Nephron (organoid): ENCODE results near the gene SDK2.
A peak's percentile ranks its signal among the peaks of the same experiment; 100 is the strongest.

Experiments
- H3K27ac Mint-ChIP-seq, 3 experiments: 2 replicates each; pipeline ENCODE4 v1.8.0; 2020; ENCODE audit warnings: mixed read lengths in 3 of 3, mild to moderate bottlenecking in 2 of 3, moderate library complexity in 1 of 3
- H3K27me3 Mint-ChIP-seq: 2 replicates; pipeline ENCODE4 v1.8.0; 2021; ENCODE audit warnings: low read depth, mild to moderate bottlenecking, moderate library complexity, mixed read lengths
- H3K36me3 Mint-ChIP-seq: 2 replicates; pipeline ENCODE4 v1.8.0; 2020; ENCODE audit warnings: low read depth, mixed read lengths
- H3K4me1 Mint-ChIP-seq: 2 replicates; pipeline ENCODE4 v1.8.0; 2020; ENCODE audit warnings: mixed read lengths
- H3K4me3 Mint-ChIP-seq, 3 experiments: 2 replicates each; pipeline ENCODE4 v1.8.0; 2020; ENCODE audit warnings: mild to moderate bottlenecking in 3 of 3, mixed read lengths in 3 of 3, moderate library complexity in 2 of 3
- H3K9me3 Mint-ChIP-seq: 2 replicates; pipeline ENCODE4 v1.8.0; 2020; ENCODE audit warnings: mixed read lengths
- CTCF ChIP-seq, 3 experiments: fragments of 200-600 bp; sonication (generic); IDR thresholded peaks; one replicate each; pipeline ENCODE4 v1.5.0; 2021; ENCODE audit warnings: antibody characterized with exemption in 3 of 3; ENCODE audit not compliant: unreplicated experiment in 3 of 3

Gene SDK2

DNA sequence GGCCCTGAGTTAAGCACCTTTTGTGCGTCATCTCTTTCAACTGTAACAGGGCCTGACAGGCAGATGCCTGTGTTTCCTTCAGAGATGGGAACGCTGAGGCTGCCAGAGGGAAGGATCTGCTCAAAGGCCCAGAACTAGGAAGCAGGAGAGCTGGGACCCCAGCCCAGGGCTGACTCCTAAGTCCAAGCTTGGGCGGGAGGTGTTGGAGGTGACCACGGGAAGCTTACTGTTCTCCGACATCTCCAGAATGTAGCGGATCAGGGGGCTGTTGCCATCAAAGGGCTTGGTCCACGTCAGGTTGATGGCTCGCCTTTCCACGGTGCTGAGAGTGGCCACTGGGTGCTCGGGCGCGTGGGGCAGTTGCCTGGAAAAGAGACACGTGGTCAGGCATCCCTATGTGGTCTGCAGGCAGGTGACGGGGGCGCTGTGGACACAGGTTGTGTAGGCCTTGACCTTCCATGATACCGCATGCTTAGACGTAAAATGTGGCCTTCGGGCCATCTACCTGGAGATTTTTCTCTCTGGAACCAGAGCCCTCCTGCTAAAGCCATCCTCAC is 221.0 kb downstream of the SDK2 start:
- no peak for TF ChIP-seq CTCF (IDR thresholded peaks at IDR 0.05; ENCODE audit: unreplicated experiment in 3 of 3)
- Mint-ChIP-seq H3K4me1 (no peaks in the 10 kb centered on the region), H3K4me3 (no peak overlapping the region), H3K27ac (no peak overlapping the region), H3K36me3 (peaks cover 31% of the 10 kb centered on the region), H3K27me3 (peaks cover 3% of the 10 kb centered on the region), H3K9me3 (no peaks in the 10 kb centered on the region)

- H3K36me3 Mint-ChIP-seq, result peaks cover 36% of the 10 kb centered on the region
- H3K9me3 Mint-ChIP-seq, result no peaks in the 10 kb centered on the region
- H3K27me3 Mint-ChIP-seq, result peaks cover 3% of the 10 kb centered on the region
- TF ChIP-seq CTCF (IDR thresholded peaks at IDR 0.05; ENCODE audit: unreplicated experiment in 3 of 3), result no peak
- no peak overlapping the region for H3K4me3 Mint-ChIP-seq
- no peak overlapping the region for H3K27ac Mint-ChIP-seq
- no peaks in the 10 kb centered on the region for H3K4me1 Mint-ChIP-seq
These were observed 222.1 kb downstream of the SDK2 start for GRCh38 chr17:73422121-73422520.

DNA sequence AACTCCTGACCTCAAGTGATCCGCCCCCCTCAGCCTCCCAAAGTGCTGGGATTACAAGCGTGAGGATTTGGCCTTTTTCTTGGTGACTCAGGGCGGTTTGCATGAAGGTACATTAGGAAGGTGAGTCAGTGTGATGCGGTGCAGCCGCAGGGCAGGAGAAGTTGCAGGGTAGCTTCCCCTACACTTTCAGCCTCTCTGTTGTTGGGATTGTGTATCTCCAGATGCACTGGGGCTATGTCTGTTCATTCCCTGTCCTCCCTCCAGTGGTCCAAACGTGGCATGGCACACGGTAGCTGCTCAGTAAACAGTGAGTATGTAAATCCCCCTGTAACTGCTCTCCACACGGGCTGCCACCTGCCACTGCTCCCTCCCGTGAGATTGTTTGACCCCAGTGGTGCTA is 223.3 kb downstream of the SDK2 start:
- Mint-ChIP-seq H3K4me3 (no peak overlapping the region), H3K27me3 (peaks cover 3% of the 10 kb centered on the region), H3K36me3 (peaks cover 36% of the 10 kb centered on the region), H3K27ac (peak overlapping the region in 1 of 3 experiments; percentile 27), H3K9me3 (no peaks in the 10 kb centered on the region), H3K4me1 (no peaks in the 10 kb centered on the region)
- TF ChIP-seq CTCF (IDR thresholded peaks at IDR 0.05; ENCODE audit: unreplicated experiment in 3 of 3), result no peak

- TF ChIP-seq CTCF (IDR thresholded peaks at IDR 0.05; ENCODE audit: unreplicated experiment in 3 of 3), result no peak
- no peaks in the 10 kb centered on the region for H3K9me3 Mint-ChIP-seq
- no peak overlapping the region for H3K4me3 Mint-ChIP-seq
- peaks cover 46% of the 10 kb centered on the region for H3K36me3 Mint-ChIP-seq
- no peaks in the 10 kb centered on the region for H3K4me1 Mint-ChIP-seq
- H3K27me3 Mint-ChIP-seq, result peaks cover 3% of the 10 kb centered on the region
- H3K27ac Mint-ChIP-seq, result peak overlapping the region in 1 of 3 experiments; percentile 90
These were observed 224.4 kb downstream of the SDK2 start for GRCh38 chr17:73419881-73420280.

DNA sequence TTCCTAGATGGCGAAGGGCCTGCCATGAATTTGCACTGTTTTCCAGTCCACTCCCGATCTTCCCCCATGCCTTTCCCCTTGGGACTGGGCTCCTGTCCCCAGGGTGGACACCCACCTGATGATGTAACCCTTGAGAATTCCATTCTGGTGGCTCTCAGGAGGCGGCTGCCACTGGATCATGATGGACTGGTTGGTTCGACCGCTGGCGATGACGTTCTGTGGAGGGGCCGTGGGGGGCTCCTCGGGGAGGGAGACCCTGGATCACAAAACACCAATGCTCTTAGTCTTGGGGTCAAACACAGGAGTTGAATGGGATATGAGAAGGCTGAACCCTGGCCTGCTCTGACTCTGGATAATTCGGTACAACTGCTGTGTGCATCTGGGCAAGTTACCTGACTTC is 225.2 kb downstream of the SDK2 start:
- peaks cover 54% of the 10 kb centered on the region for H3K36me3 Mint-ChIP-seq
- peak overlapping the region in 1 of 3 experiments; percentile 41 for H3K27ac Mint-ChIP-seq
- H3K9me3 Mint-ChIP-seq, result no peaks in the 10 kb centered on the region
- no peaks in the 10 kb centered on the region for H3K4me1 Mint-ChIP-seq
- no peaks in the 10 kb centered on the region for H3K27me3 Mint-ChIP-seq
- H3K4me3 Mint-ChIP-seq, result no peak overlapping the region
- no peak for TF ChIP-seq CTCF (IDR thresholded peaks at IDR 0.05; ENCODE audit: unreplicated experiment in 3 of 3)

DNA sequence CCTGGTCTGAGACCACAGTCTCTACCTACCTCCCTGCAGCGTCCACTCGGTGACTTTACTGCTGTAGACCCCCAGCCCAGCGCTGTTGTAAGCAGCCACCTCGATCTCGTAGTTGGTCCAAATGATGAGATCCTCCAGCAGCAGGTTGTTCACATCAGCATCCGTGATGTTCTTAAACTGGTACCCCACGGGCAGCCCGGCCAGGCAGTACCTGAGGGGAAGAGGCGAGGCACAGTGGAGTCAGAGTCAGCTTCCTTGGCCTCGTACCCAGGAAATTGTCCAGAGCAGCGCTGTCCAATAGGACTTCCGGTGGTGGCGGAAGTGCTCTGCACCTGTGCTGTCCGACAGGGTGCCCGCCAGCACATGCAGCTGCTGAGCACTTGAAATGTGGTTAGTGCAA is 228.5 kb downstream of the SDK2 start:
- Mint-ChIP-seq H3K4me1 (peaks cover 9% of the 10 kb centered on the region), H3K27ac (peak overlapping the region in 1 of 3 experiments; percentile 48), H3K9me3 (no peaks in the 10 kb centered on the region), H3K4me3 (no peak overlapping the region), H3K36me3 (peaks cover 57% of the 10 kb centered on the region), H3K27me3 (no peaks in the 10 kb centered on the region)
- TF ChIP-seq CTCF (IDR thresholded peaks at IDR 0.05; ENCODE audit: unreplicated experiment in 3 of 3), result no peak
